ENCODE results near the gene USP10.

USP10 gene

DNA sequence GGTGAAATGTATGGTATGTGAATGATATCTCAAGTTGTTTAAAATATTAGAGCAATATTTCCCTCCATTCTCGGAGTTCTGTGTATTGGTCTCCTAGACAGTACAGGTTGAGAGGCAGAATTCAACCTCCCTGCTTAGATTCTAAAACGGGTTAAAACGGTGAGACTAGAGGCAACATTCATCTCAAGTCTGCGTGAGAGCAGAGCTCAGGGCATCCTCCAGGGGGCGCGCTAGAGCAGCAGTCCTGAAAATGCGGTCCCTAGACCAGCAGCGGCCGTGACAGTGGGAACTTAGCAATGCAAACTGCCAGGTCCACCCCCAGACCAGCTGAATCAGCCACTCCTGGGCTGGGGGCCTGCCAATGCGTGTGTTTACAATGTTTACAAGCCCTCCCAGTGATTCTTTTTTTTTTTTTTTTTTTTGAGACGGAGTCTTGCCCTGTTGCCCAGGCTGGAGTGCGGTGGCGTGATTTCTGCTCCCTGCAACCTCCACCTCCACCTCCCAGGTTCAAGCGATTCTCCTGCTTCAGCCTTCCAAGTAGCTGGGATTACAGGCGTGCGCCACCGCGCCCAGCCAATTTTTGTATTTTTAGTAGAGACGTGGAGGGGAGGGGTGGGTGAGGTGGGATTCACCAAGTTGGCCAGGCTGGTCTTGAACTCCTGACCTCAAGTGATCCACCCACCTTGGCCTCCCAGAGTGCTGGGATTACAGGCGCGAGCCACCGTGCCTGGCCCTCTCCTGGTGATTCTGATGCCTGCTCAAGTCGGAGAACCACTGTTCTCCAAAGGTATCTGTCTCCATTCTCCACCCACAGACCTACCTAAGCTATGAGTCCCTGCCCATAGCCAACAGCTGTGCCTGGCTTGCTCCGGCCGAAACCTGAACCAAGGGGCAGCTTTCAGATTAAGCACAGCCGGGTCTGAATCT is 27.3 kb upstream of the USP10 start:
- no peak for TF ChIP-seq ZNF70 (CRISPR knock-in tag; IDR thresholded peaks at IDR 0.05)
- TF ChIP-seq, protein P1, sequence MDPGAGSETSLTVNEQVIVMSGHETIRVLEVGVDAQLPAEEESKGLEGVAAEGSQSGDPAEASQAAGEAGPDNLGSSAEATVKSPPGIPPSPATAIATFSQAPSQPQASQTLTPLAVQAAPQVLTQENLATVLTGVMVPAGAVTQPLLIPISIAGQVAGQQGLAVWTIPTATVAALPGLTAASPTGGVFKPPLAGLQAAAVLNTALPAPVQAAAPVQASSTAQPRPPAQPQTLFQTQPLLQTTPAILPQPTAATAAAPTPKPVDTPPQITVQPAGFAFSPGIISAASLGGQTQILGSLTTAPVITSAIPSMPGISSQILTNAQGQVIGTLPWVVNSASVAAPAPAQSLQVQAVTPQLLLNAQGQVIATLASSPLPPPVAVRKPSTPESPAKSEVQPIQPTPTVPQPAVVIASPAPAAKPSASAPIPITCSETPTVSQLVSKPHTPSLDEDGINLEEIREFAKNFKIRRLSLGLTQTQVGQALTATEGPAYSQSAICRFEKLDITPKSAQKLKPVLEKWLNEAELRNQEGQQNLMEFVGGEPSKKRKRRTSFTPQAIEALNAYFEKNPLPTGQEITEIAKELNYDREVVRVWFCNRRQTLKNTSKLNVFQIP (CRISPR knock-in tag; IDR thresholded peaks at IDR 0.05; ENCODE audit: borderline replicate concordance, low read depth), result no peak
- TF ChIP-seq ARNTL (CRISPR knock-in tag; IDR thresholded peaks at IDR 0.05; ENCODE audit: borderline replicate concordance, low read depth), result no peak
- TF ChIP-seq, protein P2, sequence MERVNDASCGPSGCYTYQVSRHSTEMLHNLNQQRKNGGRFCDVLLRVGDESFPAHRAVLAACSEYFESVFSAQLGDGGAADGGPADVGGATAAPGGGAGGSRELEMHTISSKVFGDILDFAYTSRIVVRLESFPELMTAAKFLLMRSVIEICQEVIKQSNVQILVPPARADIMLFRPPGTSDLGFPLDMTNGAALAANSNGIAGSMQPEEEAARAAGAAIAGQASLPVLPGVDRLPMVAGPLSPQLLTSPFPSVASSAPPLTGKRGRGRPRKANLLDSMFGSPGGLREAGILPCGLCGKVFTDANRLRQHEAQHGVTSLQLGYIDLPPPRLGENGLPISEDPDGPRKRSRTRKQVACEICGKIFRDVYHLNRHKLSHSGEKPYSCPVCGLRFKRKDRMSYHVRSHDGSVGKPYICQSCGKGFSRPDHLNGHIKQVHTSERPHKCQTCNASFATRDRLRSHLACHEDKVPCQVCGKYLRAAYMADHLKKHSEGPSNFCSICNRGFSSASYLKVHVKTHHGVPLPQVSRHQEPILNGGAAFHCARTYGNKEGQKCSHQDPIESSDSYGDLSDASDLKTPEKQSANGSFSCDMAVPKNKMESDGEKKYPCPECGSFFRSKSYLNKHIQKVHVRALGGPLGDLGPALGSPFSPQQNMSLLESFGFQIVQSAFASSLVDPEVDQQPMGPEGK (CRISPR knock-in tag; IDR thresholded peaks at IDR 0.05; ENCODE audit: borderline replicate concordance), result no peak
- no peak for TF ChIP-seq SNAI2 (CRISPR knock-in tag; IDR thresholded peaks at IDR 0.05)
- no peak for TF ChIP-seq TOX (CRISPR knock-in tag; IDR thresholded peaks at IDR 0.05; ENCODE audit: borderline replicate concordance)
- TF ChIP-seq ZNF565 (CRISPR knock-in tag; conservative IDR thresholded peaks at IDR 0.05; ENCODE audit: low read depth), result no peak
- no peak for TF ChIP-seq CSDC2 (CRISPR knock-in tag; IDR thresholded peaks at IDR 0.05)
- TF ChIP-seq ISL1 (CRISPR knock-in tag; IDR thresholded peaks at IDR 0.05), result no peak
- TF ChIP-seq PPARA (CRISPR knock-in tag; IDR thresholded peaks at IDR 0.05; ENCODE audit: borderline replicate concordance), result no peak
- TF ChIP-seq, protein P3, sequence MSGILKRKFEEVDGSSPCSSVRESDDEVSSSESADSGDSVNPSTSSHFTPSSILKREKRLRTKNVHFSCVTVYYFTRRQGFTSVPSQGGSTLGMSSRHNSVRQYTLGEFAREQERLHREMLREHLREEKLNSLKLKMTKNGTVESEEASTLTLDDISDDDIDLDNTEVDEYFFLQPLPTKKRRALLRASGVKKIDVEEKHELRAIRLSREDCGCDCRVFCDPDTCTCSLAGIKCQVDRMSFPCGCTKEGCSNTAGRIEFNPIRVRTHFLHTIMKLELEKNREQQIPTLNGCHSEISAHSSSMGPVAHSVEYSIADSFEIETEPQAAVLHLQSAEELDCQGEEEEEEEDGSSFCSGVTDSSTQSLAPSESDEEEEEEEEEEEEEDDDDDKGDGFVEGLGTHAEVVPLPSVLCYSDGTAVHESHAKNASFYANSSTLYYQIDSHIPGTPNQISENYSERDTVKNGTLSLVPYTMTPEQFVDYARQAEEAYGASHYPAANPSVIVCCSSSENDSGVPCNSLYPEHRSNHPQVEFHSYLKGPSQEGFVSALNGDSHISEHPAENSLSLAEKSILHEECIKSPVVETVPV (CRISPR knock-in tag; IDR thresholded peaks at IDR 0.05), result no peak
- TF ChIP-seq ZC3H10 (CRISPR knock-in tag; IDR thresholded peaks at IDR 0.05), result no peak
- no peak for TF ChIP-seq BACH2 (CRISPR knock-in tag; IDR thresholded peaks at IDR 0.05; ENCODE audit: borderline replicate concordance)
- TF ChIP-seq RARB (CRISPR knock-in tag; IDR thresholded peaks at IDR 0.05), result no peak
- ATAC-seq, result peak; percentile 92

DNA sequence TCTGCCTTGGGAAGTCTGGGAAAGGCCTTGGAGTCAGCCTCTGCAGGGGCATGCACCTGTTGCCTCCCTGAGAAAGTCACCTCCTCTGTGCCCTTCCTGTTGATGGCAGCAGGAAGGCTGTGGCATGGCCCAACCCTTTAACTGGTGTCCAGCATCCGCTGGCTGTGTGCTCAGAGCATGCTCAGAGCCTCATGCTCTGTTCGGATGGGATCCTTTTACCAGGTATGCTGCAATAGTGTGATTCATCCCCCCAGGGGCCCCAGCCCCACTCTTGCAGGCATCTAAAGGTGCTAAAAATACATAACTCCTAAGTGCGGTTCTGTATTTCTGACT is 26.6 kb upstream of the USP10 start:
- ATAC-seq, result no peak
- TF ChIP-seq GLIS3 (CRISPR knock-in tag; IDR thresholded peaks at IDR 0.05) (no peak), ZNF70 (CRISPR knock-in tag; IDR thresholded peaks at IDR 0.05) (no peak), TOX (CRISPR knock-in tag; IDR thresholded peaks at IDR 0.05; ENCODE audit: borderline replicate concordance) (no peak), RARB (CRISPR knock-in tag; IDR thresholded peaks at IDR 0.05) (no peak), OSR1 (CRISPR knock-in tag; IDR thresholded peaks at IDR 0.05) (no peak), CSDC2 (CRISPR knock-in tag; IDR thresholded peaks at IDR 0.05) (no peak), ZFP30 (CRISPR knock-in tag; IDR thresholded peaks at IDR 0.05) (no peak), BACH2 (CRISPR knock-in tag; IDR thresholded peaks at IDR 0.05; ENCODE audit: borderline replicate concordance) (no peak), TCF4 (CRISPR knock-in tag; IDR thresholded peaks at IDR 0.05; ENCODE audit: borderline replicate concordance) (no peak), ESRRG (CRISPR knock-in tag; IDR thresholded peaks at IDR 0.05) (no peak)
- TF ChIP-seq, protein P2 (CRISPR knock-in tag; IDR thresholded peaks at IDR 0.05; ENCODE audit: borderline replicate concordance), result no peak
- TF ChIP-seq, protein P4, sequence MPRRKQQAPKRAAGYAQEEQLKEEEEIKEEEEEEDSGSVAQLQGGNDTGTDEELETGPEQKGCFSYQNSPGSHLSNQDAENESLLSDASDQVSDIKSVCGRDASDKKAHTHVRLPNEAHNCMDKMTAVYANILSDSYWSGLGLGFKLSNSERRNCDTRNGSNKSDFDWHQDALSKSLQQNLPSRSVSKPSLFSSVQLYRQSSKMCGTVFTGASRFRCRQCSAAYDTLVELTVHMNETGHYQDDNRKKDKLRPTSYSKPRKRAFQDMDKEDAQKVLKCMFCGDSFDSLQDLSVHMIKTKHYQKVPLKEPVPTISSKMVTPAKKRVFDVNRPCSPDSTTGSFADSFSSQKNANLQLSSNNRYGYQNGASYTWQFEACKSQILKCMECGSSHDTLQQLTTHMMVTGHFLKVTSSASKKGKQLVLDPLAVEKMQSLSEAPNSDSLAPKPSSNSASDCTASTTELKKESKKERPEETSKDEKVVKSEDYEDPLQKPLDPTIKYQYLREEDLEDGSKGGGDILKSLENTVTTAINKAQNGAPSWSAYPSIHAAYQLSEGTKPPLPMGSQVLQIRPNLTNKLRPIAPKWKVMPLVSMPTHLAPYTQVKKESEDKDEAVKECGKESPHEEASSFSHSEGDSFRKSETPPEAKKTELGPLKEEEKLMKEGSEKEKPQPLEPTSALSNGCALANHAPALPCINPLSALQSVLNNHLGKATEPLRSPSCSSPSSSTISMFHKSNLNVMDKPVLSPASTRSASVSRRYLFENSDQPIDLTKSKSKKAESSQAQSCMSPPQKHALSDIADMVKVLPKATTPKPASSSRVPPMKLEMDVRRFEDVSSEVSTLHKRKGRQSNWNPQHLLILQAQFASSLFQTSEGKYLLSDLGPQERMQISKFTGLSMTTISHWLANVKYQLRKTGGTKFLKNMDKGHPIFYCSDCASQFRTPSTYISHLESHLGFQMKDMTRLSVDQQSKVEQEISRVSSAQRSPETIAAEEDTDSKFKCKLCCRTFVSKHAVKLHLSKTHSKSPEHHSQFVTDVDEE (CRISPR knock-in tag; IDR thresholded peaks at IDR 0.05), result no peak
- TF ChIP-seq, protein P1 (CRISPR knock-in tag; IDR thresholded peaks at IDR 0.05; ENCODE audit: borderline replicate concordance, low read depth), result no peak
- TF ChIP-seq, protein P5, sequence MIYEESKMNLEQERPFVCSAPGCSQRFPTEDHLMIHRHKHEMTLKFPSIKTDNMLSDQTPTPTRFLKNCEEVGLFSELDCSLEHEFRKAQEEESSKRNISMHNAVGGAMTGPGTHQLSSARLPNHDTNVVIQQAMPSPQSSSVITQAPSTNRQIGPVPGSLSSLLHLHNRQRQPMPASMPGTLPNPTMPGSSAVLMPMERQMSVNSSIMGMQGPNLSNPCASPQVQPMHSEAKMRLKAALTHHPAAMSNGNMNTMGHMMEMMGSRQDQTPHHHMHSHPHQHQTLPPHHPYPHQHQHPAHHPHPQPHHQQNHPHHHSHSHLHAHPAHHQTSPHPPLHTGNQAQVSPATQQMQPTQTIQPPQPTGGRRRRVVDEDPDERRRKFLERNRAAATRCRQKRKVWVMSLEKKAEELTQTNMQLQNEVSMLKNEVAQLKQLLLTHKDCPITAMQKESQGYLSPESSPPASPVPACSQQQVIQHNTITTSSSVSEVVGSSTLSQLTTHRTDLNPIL (CRISPR knock-in tag; IDR thresholded peaks at IDR 0.05; ENCODE audit: low read depth), result no peak

All from SK-N-SH treated with all-trans-retinoic acid at 6 μM for 48 hours (cell line).